ENCODE data around the gene CCDC92. TPM values are rescaled to one million over a fixed set of nuclear protein-coding genes. Genes with fewer than 3 reads are reported as not detected.

The CCDC92 gene
- total and polyA plus RNA-seq, 2 of the 8 experiments (the other 6 are each of a cell fraction or from before 2014, with no cell fraction given) = 0.43 to 0.51 TPM

DNA sequence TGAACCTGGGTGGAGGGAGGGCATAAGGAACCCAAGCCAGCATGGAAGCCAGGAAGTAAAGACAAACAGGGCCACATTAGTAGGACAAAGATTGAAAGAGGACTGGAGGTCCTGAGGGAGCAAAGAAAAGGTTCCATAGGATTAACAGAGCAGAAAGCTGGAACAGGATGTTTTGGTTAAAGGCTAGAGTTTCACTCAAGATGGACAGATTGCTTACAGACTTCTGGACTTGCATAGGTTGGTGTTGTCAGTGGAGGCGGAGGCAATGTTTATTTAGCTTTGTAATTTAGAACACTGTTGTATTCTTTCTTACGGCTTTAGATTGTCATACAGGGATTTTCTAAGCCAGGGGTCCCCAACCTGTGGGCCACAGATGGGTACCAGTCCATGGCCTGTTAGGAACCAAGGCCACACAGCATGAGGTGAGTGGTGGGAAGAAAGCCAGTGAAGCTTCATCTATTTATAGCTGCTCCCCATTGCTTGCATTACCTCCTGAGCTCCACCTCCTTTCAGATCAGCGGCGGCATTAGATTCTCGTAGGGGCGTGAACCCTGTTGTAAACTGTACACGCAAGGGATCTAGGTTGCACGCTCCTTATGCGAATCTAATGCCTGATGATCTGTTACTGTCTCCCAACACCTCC lies 31.7 kb upstream of the CCDC92 start:
- no peak for TF ChIP-seq JUN (IDR thresholded peaks at IDR 0.05; ENCODE audit: low read depth, low read length)
- Histone ChIP-seq H3K18ac (ENCODE audit: extremely low read depth, low read length) (no peak overlapping the region), H3K4me3 (ENCODE audit: extremely low read depth in 1 of 4, insufficient read depth in 2 of 4, low read depth in 3 of 4, low read length in 4 of 4) (no peak overlapping the region), H3K36me3 (ENCODE audit: control insufficient read depth in 2 of 4, insufficient read depth in 4 of 4, low read length in 3 of 4) (0 out of 8 replicates have a peak, but pooled peaks cover 0 to 2% (median 0%) of the 10 kb centered on the region in 4 experiments), H3K4me1 (replicated peaks in 1 of 4; ENCODE audit: control insufficient read depth in 3 of 4, insufficient read depth in 4 of 4, low read length in 3 of 4) (no peaks in the 10 kb centered on the region), H3K14ac (ENCODE audit: insufficient read length) (no peak overlapping the region), H4K8ac (ENCODE audit: extremely low read depth, insufficient read depth, low read length) (no peak overlapping the region), H3K79me1 (ENCODE audit: low read depth, low read length) (no peaks in the 10 kb centered on the region; the same call in 1 of the 2 replicates), H2BK15ac (ENCODE audit: low read length) (no peak overlapping the region), H3K79me2 (ENCODE audit: control insufficient read depth in 1 of 2, insufficient read depth in 2 of 2, low read length in 2 of 2) (no peaks in the 10 kb centered on the region), H2BK12ac (ENCODE audit: low read depth, low read length) (no peak overlapping the region), H3K23ac (ENCODE audit: insufficient read length) (no peak overlapping the region), H3K4me2 (ENCODE audit: insufficient read depth in 1 of 2, low read depth in 2 of 2, low read length in 2 of 2) (no peak overlapping the region), H4K5ac (ENCODE audit: insufficient read length, low read depth, low read length) (no peak overlapping the region), H3K9ac (replicated peaks in 1 of 4; ENCODE audit: extremely low read depth in 1 of 4, low read depth in 3 of 4, low read length in 3 of 4) (no peak overlapping the region), H2BK20ac (ENCODE audit: low read length) (no peak overlapping the region), H3K4ac (replicated peaks; ENCODE audit: insufficient read length, low read depth, low read length) (no peak overlapping the region), H3K23me2 (ENCODE audit: low read depth, low read length) (no peaks in the 10 kb centered on the region), H2AFZ (ENCODE audit: low read length) (no peak overlapping the region), H3K27ac (ENCODE audit: low read depth, low read length) (no peak overlapping the region), H2BK120ac (replicated peaks; ENCODE audit: low read depth, low read length) (no peak overlapping the region), H4K91ac (replicated peaks; ENCODE audit: insufficient read length, low read length) (no peak overlapping the region), H3K56ac (replicated peaks; ENCODE audit: insufficient read length, low read depth, low read length) (no peak overlapping the region), H3K27me3 (replicated peaks in 1 of 4; ENCODE audit: control insufficient read depth in 3 of 4, extremely low read depth in 1 of 4, insufficient read depth in 3 of 4, low read length in 3 of 4) (no peaks in the 10 kb centered on the region), H4K20me1 (replicated peaks in 1 of 2; ENCODE audit: control insufficient read depth in 1 of 2, insufficient read depth in 2 of 2, low read length in 2 of 2) (peaks cover 5 to 14% of the 10 kb centered on the region in 2 experiments), H2AK5ac (ENCODE audit: low read depth, low read length) (no peak overlapping the region), H3K9me3 (ENCODE audit: insufficient read depth in 2 of 2, low read depth in 1 of 2, low read length in 1 of 2) (no peaks in the 10 kb centered on the region), H2BK5ac (ENCODE audit: low read depth, low read length) (no peak overlapping the region)
- ChIA-PET CTCF (ENCODE audit: partially characterized antibody) (interaction anchor here (0.9 to 3.6 kb wide), 7 partner anchors 9 to 763 kb away, joined by 3 to 9 read pairs (median 6); no protein-coding TSS in a partner anchor), POLR2A (ENCODE audit: partially characterized antibody) (interaction anchor here (0.6 kb wide), 1 partner anchor 60 kb away, joined by 4 read pairs; no protein-coding TSS in a partner anchor)
- no peak for FAIRE-seq
- 99% methylated on average over 9 of the region's 9 CpGs; no CpG with 5 or more reads in 1 of the 2 experiments for WGBS, 2 experiments (ENCODE audit: extremely low coverage in 1 of 2, insufficient coverage in 1 of 2, insufficient read length in 1 of 2, insufficient replicate concordance in 2 of 2, low coverage in 1 of 2, low lambda C conversion rate in 2 of 2, missing lambda C conversion rate in 1 of 2)
- DNase-seq (ENCODE audit: low read depth in 1 of 2, low spot score in 2 of 2) = no peak
